Thyroid gland (tissue), 4 donors: ENCODE results near the gene CFAP58. TPM values are rescaled to one million over a fixed set of nuclear protein-coding genes. Genes with fewer than 3 reads are reported as not detected.

Experiments
- DNase-seq, 2 donors: peaks; one replicate each; pipeline ENCODE4 v3.0.0-alpha.2; 2019
- H3K27ac ChIP-seq, 3 donors: fragments of 200-600 bp; sonication (generic); 1 replicate in 2 of 3; 2 replicates in 1 of 3; pipeline ENCODE4 v1.5.1; 2016 to 2019; ENCODE audit warnings: mild to moderate bottlenecking in 1 of 3, moderate library complexity in 1 of 3
- H3K27me3 ChIP-seq: fragments of 200-600 bp; sonication (generic); one replicate; pipeline ENCODE4 v1.5.1; 2019
- H3K36me3 ChIP-seq, 2 donors: fragments of 200-600 bp; sonication (generic); one replicate each; pipeline ENCODE4 v1.5.1; 2016 to 2019
- H3K4me1 ChIP-seq, 2 donors: fragments of 200-600 bp; sonication (generic); one replicate each; pipeline ENCODE4 v1.5.1; 2017 to 2019
- H3K4me3 ChIP-seq, 3 donors: fragments of 200-600 bp; sonication (generic); replicated peaks in 1 of 3; 1 replicate in 2 of 3; 2 replicates in 1 of 3; pipeline ENCODE4 v1.5.1; 2016; ENCODE audit warnings: mild to moderate bottlenecking in 1 of 3
- H3K9me3 ChIP-seq: fragments of 200-600 bp; sonication (generic); one replicate; pipeline ENCODE4 v1.5.1; 2017
- POLR2A ChIP-seq, 2 donors: fragments of 450-650 bp; IDR thresholded peaks; one replicate each; pipeline ENCODE4 v1.6.1; 2017; ENCODE audit warnings: antibody characterized with exemption in 2 of 2, mild to moderate bottlenecking in 2 of 2, moderate library complexity in 1 of 2
- WGBS, 2 donors: methylation state at CpG; one replicate each; pipeline ENCODE4 v1.1.5; 2017; 5-methylcytosine and 5-hydroxymethylcytosine counted together
- intact Hi-C: fragments of 100-400 bp; cut with DNase I; formaldehyde crosslinking; loops from one replicate; pipeline ENCODE4 v1.15.1; 2023
- total RNA-seq, 4 donors: library from RNA; depleted of rRNA; stranded (reverse); fragments of >200 nt; gene quantifications; one replicate each; pipeline ENCODE4 v1.2.3, GENCODE V29; 2016
- TF ChIP-seq, protein P1 (sequence below), 6 experiments: fragments of 200-600 bp in 3 of 6; fragments of 450-650 bp in 3 of 6; sonication (generic) in 3 of 6; IDR thresholded peaks; one replicate each; pipeline ENCODE4 v1.5.1; 2016 to 2019; ENCODE audit warnings: antibody characterized with exemption in 6 of 6, mild to moderate bottlenecking in 2 of 6, inconsistent platforms in 1 of 6, moderate library complexity in 1 of 6

Gene CFAP58
- total RNA-seq, 4 donors from 2014 or later = 1.0 to 1.6 (median 1.2) TPM

DNA sequence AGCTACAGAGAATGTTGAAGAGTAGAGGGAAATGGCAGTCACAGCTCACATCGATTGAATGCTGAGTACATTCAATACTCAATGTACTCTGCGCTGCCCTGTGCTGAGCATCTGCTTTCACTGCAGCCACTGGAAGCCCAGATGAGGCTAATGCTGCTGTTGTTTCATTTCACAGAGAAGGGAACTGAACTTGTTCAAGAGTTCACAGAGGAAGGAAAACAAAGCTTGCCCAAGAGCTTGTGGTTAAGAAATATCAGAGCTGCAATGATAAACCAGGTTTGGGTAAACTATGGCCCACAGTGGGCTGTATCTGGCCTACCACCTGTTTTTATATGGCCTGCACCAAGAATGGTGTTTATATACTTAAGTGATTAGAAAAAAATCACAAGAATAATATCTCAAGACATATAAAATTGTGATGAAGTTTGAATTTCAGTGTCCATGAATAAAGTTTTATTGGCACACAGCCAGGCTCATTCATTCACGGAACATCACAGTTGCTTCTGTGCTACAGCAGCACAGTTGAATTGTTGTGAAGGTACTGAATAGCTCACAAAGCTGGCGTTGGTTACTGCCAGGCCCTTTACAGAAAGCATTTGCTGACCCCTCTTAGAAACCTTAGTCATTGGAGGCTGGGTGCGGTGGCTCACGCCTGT lies 64.1 kb downstream of the CFAP58 start:
- intact Hi-C loops = no loop called here
- TF ChIP-seq, protein P1, sequence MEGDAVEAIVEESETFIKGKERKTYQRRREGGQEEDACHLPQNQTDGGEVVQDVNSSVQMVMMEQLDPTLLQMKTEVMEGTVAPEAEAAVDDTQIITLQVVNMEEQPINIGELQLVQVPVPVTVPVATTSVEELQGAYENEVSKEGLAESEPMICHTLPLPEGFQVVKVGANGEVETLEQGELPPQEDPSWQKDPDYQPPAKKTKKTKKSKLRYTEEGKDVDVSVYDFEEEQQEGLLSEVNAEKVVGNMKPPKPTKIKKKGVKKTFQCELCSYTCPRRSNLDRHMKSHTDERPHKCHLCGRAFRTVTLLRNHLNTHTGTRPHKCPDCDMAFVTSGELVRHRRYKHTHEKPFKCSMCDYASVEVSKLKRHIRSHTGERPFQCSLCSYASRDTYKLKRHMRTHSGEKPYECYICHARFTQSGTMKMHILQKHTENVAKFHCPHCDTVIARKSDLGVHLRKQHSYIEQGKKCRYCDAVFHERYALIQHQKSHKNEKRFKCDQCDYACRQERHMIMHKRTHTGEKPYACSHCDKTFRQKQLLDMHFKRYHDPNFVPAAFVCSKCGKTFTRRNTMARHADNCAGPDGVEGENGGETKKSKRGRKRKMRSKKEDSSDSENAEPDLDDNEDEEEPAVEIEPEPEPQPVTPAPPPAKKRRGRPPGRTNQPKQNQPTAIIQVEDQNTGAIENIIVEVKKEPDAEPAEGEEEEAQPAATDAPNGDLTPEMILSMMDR (IDR thresholded peaks at IDR 0.05) = no peak
- TF ChIP-seq POLR2A (IDR thresholded peaks at IDR 0.05) = no peak
- H3K4me1 ChIP-seq = no peaks in the 10 kb centered on the region
- no peak for DNase-seq
- 86 to 88% methylated on average over 6 of the region's 6 CpGs for WGBS, 2 donors
- H3K4me3 ChIP-seq = no peak overlapping the region
- no peak overlapping the region for H3K27ac ChIP-seq
- H3K36me3 ChIP-seq = no peaks in the 10 kb centered on the region
- H3K9me3 ChIP-seq = no peaks in the 10 kb centered on the region
- H3K27me3 ChIP-seq = no peaks in the 10 kb centered on the region

DNA sequence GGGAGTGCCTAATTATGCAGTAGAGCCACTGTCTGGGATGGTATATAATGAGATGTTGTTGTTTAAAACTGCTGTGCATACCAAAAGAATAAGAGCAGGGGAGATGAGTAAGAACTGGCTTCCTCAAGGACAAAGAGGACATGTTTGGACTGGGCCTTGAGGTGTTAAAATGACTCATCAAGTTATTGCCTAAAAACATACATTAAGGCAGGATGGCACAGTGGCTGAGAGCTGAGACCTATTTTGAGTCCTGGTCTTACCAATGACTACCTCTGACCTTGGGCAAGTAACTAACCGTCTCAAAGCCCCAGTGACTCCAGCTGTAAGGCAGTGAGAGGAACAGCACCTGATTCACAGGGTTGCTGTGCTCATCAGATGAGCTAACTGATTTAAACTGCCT lies 71.1 kb downstream of the CFAP58 start:
- no peaks in the 10 kb centered on the region for H3K27me3 ChIP-seq
- 80 to 90% methylated on average over 1 of the region's 1 CpG for WGBS, 2 donors
- no peaks in the 10 kb centered on the region for H3K4me1 ChIP-seq
- no peak overlapping the region for H3K27ac ChIP-seq
- no peak for TF ChIP-seq POLR2A (IDR thresholded peaks at IDR 0.05)
- TF ChIP-seq, protein P1 (IDR thresholded peaks at IDR 0.05) = no peak
- no peaks in the 10 kb centered on the region for H3K9me3 ChIP-seq
- no peak overlapping the region for H3K4me3 ChIP-seq
- intact Hi-C loops = no loop called here
- DNase-seq = no peak
- H3K36me3 ChIP-seq = no peaks in the 10 kb centered on the region

DNA sequence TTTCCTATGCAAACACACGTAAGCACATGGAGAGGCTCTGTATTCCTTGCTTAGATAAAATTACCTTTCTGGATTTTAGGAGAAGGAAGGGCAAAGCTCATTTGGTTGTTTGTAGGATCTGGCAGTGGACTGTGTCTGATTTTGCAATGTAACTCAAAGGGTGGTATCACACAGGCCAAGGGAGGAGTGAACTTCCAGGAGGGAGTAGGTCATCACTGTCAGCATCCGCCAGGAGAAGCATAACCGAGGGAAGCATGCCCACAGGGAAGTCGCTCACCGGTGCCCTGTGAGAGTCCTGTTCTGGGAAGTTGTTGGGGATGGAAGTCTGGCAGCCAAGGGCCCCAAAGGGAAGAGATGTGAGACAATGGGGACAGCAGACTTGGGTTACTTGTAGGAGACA lies 74.4 kb downstream of the CFAP58 start:
- H3K4me3 ChIP-seq = no peak overlapping the region
- no peaks in the 10 kb centered on the region for H3K27me3 ChIP-seq
- no peak for DNase-seq
- H3K27ac ChIP-seq = no peak overlapping the region
- TF ChIP-seq POLR2A (IDR thresholded peaks at IDR 0.05) = no peak
- TF ChIP-seq, protein P1 (IDR thresholded peaks at IDR 0.05) = no peak
- no peaks in the 10 kb centered on the region for H3K9me3 ChIP-seq
- 78 to 82% methylated on average over 5 of the region's 5 CpGs for WGBS, 2 donors
- H3K4me1 ChIP-seq = no peaks in the 10 kb centered on the region
- intact Hi-C loops = no loop called here
- H3K36me3 ChIP-seq = no peaks in the 10 kb centered on the region

DNA sequence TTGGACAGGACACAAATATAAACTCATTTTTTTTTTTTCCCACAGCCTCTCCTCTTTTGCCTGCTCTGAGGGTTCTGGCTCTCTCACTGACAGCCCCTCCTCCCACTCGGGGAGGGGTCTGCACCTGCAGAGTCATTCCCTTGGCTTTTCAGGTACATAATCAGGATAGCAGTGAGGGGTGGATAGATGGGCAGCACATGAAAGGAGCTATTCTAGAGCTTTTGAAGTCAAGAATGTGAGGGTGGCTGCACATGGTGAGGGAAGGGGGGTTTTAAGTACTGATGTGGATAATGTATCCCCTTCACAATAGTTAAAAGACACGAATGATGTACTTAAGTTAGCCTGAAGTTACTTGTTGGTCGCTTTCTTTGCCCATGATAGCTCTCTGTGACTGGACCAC lies 76.2 kb downstream of the CFAP58 start:
- Histone ChIP-seq H3K9me3 (no peaks in the 10 kb centered on the region), H3K4me3 (no peak overlapping the region), H3K4me1 (no peaks in the 10 kb centered on the region), H3K27me3 (no peaks in the 10 kb centered on the region), H3K36me3 (no peaks in the 10 kb centered on the region), H3K27ac (no peak overlapping the region)
- 20 to 30% methylated on average over 3 of the region's 3 CpGs for WGBS, 2 donors
- TF ChIP-seq, protein P1 (IDR thresholded peaks at IDR 0.05) = no peak
- TF ChIP-seq POLR2A (IDR thresholded peaks at IDR 0.05) = no peak
- intact Hi-C loops = no loop called here
- DNase-seq = no peak

DNA sequence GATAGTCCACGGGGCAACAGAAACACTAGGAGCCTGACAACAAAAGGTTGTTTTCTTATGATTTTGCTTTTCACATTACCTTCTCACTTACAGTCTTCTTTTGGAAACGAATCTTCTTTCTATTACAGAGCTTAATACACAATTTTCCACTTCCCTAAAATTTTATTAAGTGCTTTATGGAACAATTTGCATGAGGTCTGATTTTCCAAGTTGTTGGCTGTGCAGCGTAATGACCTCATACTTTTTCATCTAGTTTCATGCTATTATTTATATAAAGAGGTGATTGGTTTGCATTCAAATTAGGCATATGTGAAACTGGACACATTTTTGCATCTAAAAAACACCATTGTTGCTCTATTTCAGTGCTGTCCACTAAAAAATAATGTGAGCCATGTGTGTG lies 76.7 kb downstream of the CFAP58 start:
- WGBS, 2 donors = 60 to 64% methylated on average over 3 of the region's 3 CpGs

More for the DNA sequence above, 76.7 kb downstream of the CFAP58 start:
- no peak for DNase-seq
- Histone ChIP-seq H3K27me3 (no peaks in the 10 kb centered on the region), H3K36me3 (no peaks in the 10 kb centered on the region), H3K9me3 (no peaks in the 10 kb centered on the region), H3K4me1 (no peaks in the 10 kb centered on the region), H3K4me3 (no peak overlapping the region), H3K27ac (no peak overlapping the region)
- TF ChIP-seq, protein P1 (IDR thresholded peaks at IDR 0.05) = no peak
- no peak for TF ChIP-seq POLR2A (IDR thresholded peaks at IDR 0.05)
- intact Hi-C loops = no loop called here
